PC-9 (cell line): Measurements from ENCODE around the gene FBXL13.

Experiments used
- EZH2 ChIP-seq: fragments of 200-600 bp; sonication (generic); IDR thresholded peaks from 2 replicates; pipeline ENCODE4 v1.8.0; 2017; ENCODE audit warnings: antibody characterized with exemption, low read depth
- TF ChIP-seq, protein P1 (sequence below): fragments of 200-600 bp; sonication (generic); conservative IDR thresholded peaks from 2 replicates; pipeline ENCODE4 v1.6.1; 2017; ENCODE audit warnings: mixed run types, antibody characterized with exemption, mild to moderate bottlenecking, moderate library complexity

DNA sequence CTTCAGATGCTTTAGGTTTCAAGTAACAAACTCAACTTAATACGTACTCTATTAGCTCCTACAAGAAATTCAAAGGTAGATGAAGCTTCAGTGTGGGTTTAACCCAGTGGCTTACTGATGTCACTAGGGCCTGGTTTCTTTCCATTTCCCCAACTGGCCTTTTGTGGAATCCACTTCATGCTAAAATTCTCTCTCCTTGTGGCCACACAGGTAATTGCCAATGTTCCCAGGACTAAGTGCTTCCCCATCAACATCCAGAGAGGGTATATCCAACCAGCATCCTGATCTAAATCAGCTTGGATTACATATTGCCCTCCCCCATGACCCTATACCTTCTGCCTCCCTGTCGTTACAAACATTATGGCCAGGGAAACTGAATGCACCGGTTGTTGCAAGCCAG is 10.7 kb downstream of the FBXL13 start:
- TF ChIP-seq EZH2: no peak
- TF ChIP-seq, protein P1, sequence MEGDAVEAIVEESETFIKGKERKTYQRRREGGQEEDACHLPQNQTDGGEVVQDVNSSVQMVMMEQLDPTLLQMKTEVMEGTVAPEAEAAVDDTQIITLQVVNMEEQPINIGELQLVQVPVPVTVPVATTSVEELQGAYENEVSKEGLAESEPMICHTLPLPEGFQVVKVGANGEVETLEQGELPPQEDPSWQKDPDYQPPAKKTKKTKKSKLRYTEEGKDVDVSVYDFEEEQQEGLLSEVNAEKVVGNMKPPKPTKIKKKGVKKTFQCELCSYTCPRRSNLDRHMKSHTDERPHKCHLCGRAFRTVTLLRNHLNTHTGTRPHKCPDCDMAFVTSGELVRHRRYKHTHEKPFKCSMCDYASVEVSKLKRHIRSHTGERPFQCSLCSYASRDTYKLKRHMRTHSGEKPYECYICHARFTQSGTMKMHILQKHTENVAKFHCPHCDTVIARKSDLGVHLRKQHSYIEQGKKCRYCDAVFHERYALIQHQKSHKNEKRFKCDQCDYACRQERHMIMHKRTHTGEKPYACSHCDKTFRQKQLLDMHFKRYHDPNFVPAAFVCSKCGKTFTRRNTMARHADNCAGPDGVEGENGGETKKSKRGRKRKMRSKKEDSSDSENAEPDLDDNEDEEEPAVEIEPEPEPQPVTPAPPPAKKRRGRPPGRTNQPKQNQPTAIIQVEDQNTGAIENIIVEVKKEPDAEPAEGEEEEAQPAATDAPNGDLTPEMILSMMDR: no peak
